H1 (cell line): ENCODE data around the gene SNRNP70. TPM values are rescaled to one million over a fixed set of nuclear protein-coding genes. Genes with fewer than 3 reads are reported as not detected.
A peak's percentile ranks its signal among the peaks of the same experiment; 100 is the strongest.

ENCODE experiments used
- CTCF ChIA-PET: fragments of 300-600 bp; sonication (Branson Sonifier 250); formaldehyde crosslinking; loops from one replicate; lab custom pipeline; 2021; ENCODE audit not compliant: partially characterized antibody; lab: Charles Lee
- POLR2A ChIA-PET: fragments of 300-600 bp; sonication (Branson Sonifier 250); formaldehyde crosslinking; loops from one replicate; lab custom pipeline; 2021; ENCODE audit warnings: inconsistent platforms; ENCODE audit not compliant: partially characterized antibody; lab: Charles Lee
- DNase-seq, 2 experiments: peaks; one replicate each; pipeline versions ENCODE4 v3.0.0 to v3.0.0-alpha.2; 2010 to 2022; ENCODE audit warnings: low spot score in 2 of 2, low read depth in 1 of 2, mixed read lengths in 1 of 2
- FAIRE-seq: peaks from 2 replicates; lab custom pipeline; 2011; peaks lifted over from hg19 to GRCh38; lab: Jason Lieb, UNC
- H2AFZ ChIP-seq: 2 replicates; pipeline ENCODE4 v1.8.1; 2012; ENCODE audit warnings: low read length, inconsistent platforms
- H2AK5ac ChIP-seq: 2 replicates; pipeline ENCODE4 v1.6.1; 2013; ENCODE audit warnings: low read depth, low read length
- H2BK120ac ChIP-seq: replicated peaks from 2 replicates; pipeline ENCODE3; 2013; ENCODE audit warnings: low read depth, low read length, inconsistent platforms
- H2BK12ac ChIP-seq: 2 replicates; pipeline ENCODE4 v1.6.1; 2013; ENCODE audit warnings: low read depth, low read length
- H2BK15ac ChIP-seq: 2 replicates; pipeline ENCODE4 v1.6.1; 2013; ENCODE audit warnings: low read length
- H2BK20ac ChIP-seq: 2 replicates; pipeline ENCODE4 v1.6.1; 2013; ENCODE audit warnings: low read length
- H2BK5ac ChIP-seq: 2 replicates; pipeline ENCODE4 v1.6.1; 2013; ENCODE audit warnings: low read depth, low read length
- H3K14ac ChIP-seq: 2 replicates; pipeline ENCODE4 v1.6.1; 2013; ENCODE audit warnings: inconsistent platforms; ENCODE audit not compliant: insufficient read length
- H3K18ac ChIP-seq: 2 replicates; pipeline ENCODE4 v1.6.1; 2013; ENCODE audit warnings: low read length; ENCODE audit errors: extremely low read depth
- H3K23ac ChIP-seq: 2 replicates; pipeline ENCODE4 v1.6.1; 2013; ENCODE audit warnings: inconsistent platforms; ENCODE audit not compliant: insufficient read length
- H3K23me2 ChIP-seq: 2 replicates; pipeline ENCODE4 v1.6.1; 2013; ENCODE audit warnings: low read depth, low read length
- H3K27ac ChIP-seq: 2 replicates; pipeline ENCODE4 v1.6.1; 2011; ENCODE audit warnings: low read depth, low read length, inconsistent platforms
- H3K27me3 ChIP-seq, 4 experiments: replicated peaks in 1 of 4; 1 replicate in 1 of 4; 2 replicates in 3 of 4; pipeline versions ENCODE4 v1.6.1 to v1.8.1; 2011 to 2013; ENCODE audit warnings: low read length in 3 of 4, mild to moderate bottlenecking in 3 of 4, inconsistent platforms in 2 of 4, mixed read lengths in 2 of 4, moderate library complexity in 1 of 4; ENCODE audit not compliant: control insufficient read depth in 3 of 4, insufficient read depth in 3 of 4; ENCODE audit errors: extremely low read depth in 1 of 4
- H3K36me3 ChIP-seq, 4 experiments: 2 replicates each; pipeline versions ENCODE4 v1.6.1 to v1.8.1; 2011 to 2013; ENCODE audit warnings: mild to moderate bottlenecking in 4 of 4, low read length in 3 of 4, moderate library complexity in 2 of 4, control low read depth in 1 of 4, inconsistent platforms in 1 of 4; ENCODE audit not compliant: insufficient read depth in 4 of 4, control insufficient read depth in 2 of 4
- H3K4ac ChIP-seq: replicated peaks from 2 replicates; pipeline ENCODE3; 2013; ENCODE audit warnings: low read length, low read depth, mixed read lengths, inconsistent platforms; ENCODE audit not compliant: insufficient read length
- H3K4me1 ChIP-seq, 4 experiments: replicated peaks in 1 of 4; 1 replicate in 1 of 4; 2 replicates in 3 of 4; pipeline versions ENCODE4 v1.6.1 to v1.8.1; 2011 to 2013; ENCODE audit warnings: low read length in 3 of 4, inconsistent platforms in 2 of 4, mixed read lengths in 1 of 4; ENCODE audit not compliant: insufficient read depth in 4 of 4, control insufficient read depth in 3 of 4
- H3K4me2 ChIP-seq, 2 experiments: 2 replicates each; pipeline versions ENCODE4 v1.6.1 to v1.8.1; 2011 to 2013; ENCODE audit warnings: low read depth in 2 of 2, low read length in 2 of 2, control low read depth in 1 of 2, inconsistent platforms in 1 of 2, mild to moderate bottlenecking in 1 of 2; ENCODE audit not compliant: insufficient read depth in 1 of 2
- H3K4me3 ChIP-seq, 4 experiments: fragments of 200-600, 300-600 bp in 1 of 4; sonication (generic), shearing (Covaris generic), sonication (Bioruptor Twin) in 1 of 4; 2 replicates each; pipeline versions ENCODE4 v1.5.1 to v1.8.1; 2011 to 2016; ENCODE audit warnings: low read length in 4 of 4, low read depth in 3 of 4, control low read depth in 2 of 4, inconsistent platforms in 2 of 4, mild to moderate bottlenecking in 2 of 4, mixed read lengths in 1 of 4, moderate library complexity in 1 of 4; ENCODE audit not compliant: insufficient read depth in 2 of 4; ENCODE audit errors: extremely low read depth in 1 of 4
- H3K56ac ChIP-seq: replicated peaks from 2 replicates; pipeline ENCODE3; 2013; ENCODE audit warnings: low read depth, mild to moderate bottlenecking, mixed read lengths, low read length, inconsistent platforms; ENCODE audit not compliant: insufficient read length
- H3K79me1 ChIP-seq: 2 replicates; pipeline ENCODE4 v1.6.1; 2013; ENCODE audit warnings: low read depth, low read length, control low read depth
- H3K79me2 ChIP-seq, 2 experiments: 2 replicates each; pipeline versions ENCODE4 v1.6.1 to v1.8.1; 2012 to 2013; ENCODE audit warnings: low read length in 2 of 2, mild to moderate bottlenecking in 2 of 2, inconsistent platforms in 1 of 2; ENCODE audit not compliant: insufficient read depth in 2 of 2, control insufficient read depth in 1 of 2
- H3K9ac ChIP-seq, 4 experiments: replicated peaks in 1 of 4; 1 replicate in 1 of 4; 2 replicates in 3 of 4; pipeline versions ENCODE4 v1.6.1 to v1.8.1; 2011 to 2013; ENCODE audit warnings: low read depth in 3 of 4, low read length in 3 of 4, control low read depth in 2 of 4, mild to moderate bottlenecking in 2 of 4, moderate library complexity in 2 of 4, inconsistent platforms in 1 of 4; ENCODE audit errors: extremely low read depth in 1 of 4
- H3K9me3 ChIP-seq, 2 experiments: 2 replicates each; pipeline versions ENCODE4 v1.6.1 to v1.8.1; 2012 to 2013; ENCODE audit warnings: mild to moderate bottlenecking in 2 of 2, moderate library complexity in 2 of 2, control low read depth in 1 of 2, inconsistent platforms in 1 of 2, low read depth in 1 of 2, low read length in 1 of 2, mixed read lengths in 1 of 2; ENCODE audit not compliant: insufficient read depth in 2 of 2
- H4K20me1 ChIP-seq, 2 experiments: replicated peaks in 1 of 2; 2 replicates each; pipeline versions ENCODE3 to v1.8.1; 2011 to 2013; ENCODE audit warnings: inconsistent platforms in 2 of 2, low read length in 2 of 2, mild to moderate bottlenecking in 1 of 2; ENCODE audit not compliant: insufficient read depth in 2 of 2, control insufficient read depth in 1 of 2
- H4K5ac ChIP-seq: 2 replicates; pipeline ENCODE4 v1.6.1; 2013; ENCODE audit warnings: low read length, low read depth, mixed read lengths, inconsistent platforms; ENCODE audit not compliant: insufficient read length
- H4K8ac ChIP-seq: 2 replicates; pipeline ENCODE4 v1.8.0; 2013; ENCODE audit warnings: mild to moderate bottlenecking, moderate library complexity, low read length, inconsistent platforms; ENCODE audit not compliant: insufficient read depth; ENCODE audit errors: extremely low read depth
- H4K91ac ChIP-seq: replicated peaks from 2 replicates; pipeline ENCODE3; 2013; ENCODE audit warnings: low read length, mixed read lengths, inconsistent platforms; ENCODE audit not compliant: insufficient read length
- CEBPB ChIP-seq: IDR thresholded peaks from 2 replicates; pipeline ENCODE4 v1.6.1; 2012; ENCODE audit warnings: low read depth, low read length
- SUZ12 ChIP-seq: fragments of 200-600 bp; sonication (generic); IDR thresholded peaks from 2 replicates; pipeline ENCODE4 v1.6.1; 2012; ENCODE audit warnings: mild to moderate bottlenecking, inconsistent platforms, low read length, moderate library complexity, mixed read lengths
- TAF7 ChIP-seq: optimal IDR thresholded peaks from 2 replicates; pipeline ENCODE3; 2011; ENCODE audit warnings: low read depth, mild to moderate bottlenecking, inconsistent platforms, low read length, moderate library complexity, borderline replicate concordance
- WGBS, 2 experiments: shearing (Covaris generic) in 1 of 2; methylation state at CpG; one replicate each; pipeline versions ENCODE4 v1.1.6 to v1.1.7; 2013 to 2015; ENCODE audit warnings: low lambda C conversion rate in 2 of 2, mixed read lengths in 2 of 2, inconsistent platforms in 1 of 2, low coverage in 1 of 2, missing lambda C conversion rate in 1 of 2; ENCODE audit not compliant: insufficient replicate concordance in 2 of 2, insufficient coverage in 1 of 2, insufficient read length in 1 of 2; ENCODE audit errors: extremely low coverage in 1 of 2, missing lambda C conversion rate in 1 of 2; 5-methylcytosine and 5-hydroxymethylcytosine counted together
- polyA plus RNA-seq, 7 experiments: library from polyadenylated mRNA; depleted of rRNA in 3 of 7; stranded (reverse) in 5 of 7; unstranded in 2 of 7; fragments of >200 nt in 5 of 7; fragments of 200-250 nt in 2 of 7; gene quantifications; 1 replicate in 5 of 7; 2 replicates in 1 of 7; 4 replicates in 1 of 7; pipeline versions ENCODE4 v1.2.1 to v1.2.3, GENCODE V29; 2011 to 2013; ENCODE audit warnings: missing spikeins in 2 of 7, mixed read lengths in 2 of 7
- total RNA-seq: library from RNA; stranded (reverse); fragmentation: NEBNext Ultra II Directional; extraction: Animal tissue kit (Norgen Biotek cat#: 25700); gene quantifications from 2 replicates; pipeline ENCODE4 v1.2.1, GENCODE V29; 2021

The SNRNP70 gene
- total and polyA plus RNA-seq, 2 of the 8 experiments (the other 6 are each of a cell fraction or from before 2014, with no cell fraction given): 231 to 235 TPM

- H3K23ac ChIP-seq: no peak overlapping the region
- no peak for TF ChIP-seq SUZ12
- 0 out of 2 replicates have a peak, but pooled peaks have one; percentile 24 for TF ChIP-seq CEBPB
- no peak for TF ChIP-seq TAF7
- TF ChIP-seq, all 59 proteins: peak for 1
- H2BK12ac ChIP-seq: no peak overlapping the region
- H3K4me1 ChIP-seq: peaks cover 0 to 4% (median 0%) of the 10 kb centered on the region in 4 experiments; a peak in 2 of 7 replicates
- no peaks in the 10 kb centered on the region; a peak in 1 of 7 replicates for H3K27me3 ChIP-seq
- H4K20me1 ChIP-seq: peaks cover 14 to 18% of the 10 kb centered on the region in 2 experiments
- H3K4ac ChIP-seq: no peak overlapping the region
- FAIRE-seq (no peak), DNase-seq (no peak)
- no peak overlapping the region for H3K18ac ChIP-seq
- no peak overlapping the region for H4K5ac ChIP-seq
- H2BK5ac ChIP-seq: no peak overlapping the region
- no peak overlapping the region for H2BK15ac ChIP-seq
- H2BK120ac ChIP-seq: no peak overlapping the region
- ChIA-PET CTCF (interaction anchor here (0.7 to 2.9 kb wide), 8 partner anchors 13 to 97 kb away, joined by 3 to 20 read pairs (median 6); no protein-coding TSS in a partner anchor), POLR2A (interaction anchor here (0.7 to 7.8 kb wide), 7 partner anchors 10 to 51 kb away, joined by 3 to 67 read pairs (median 4); no protein-coding TSS in a partner anchor)
- H3K23me2 ChIP-seq: peaks cover 11% of the 10 kb centered on the region
- 90% methylated on average over 11 of the region's 11 CpGs; no CpG with 5 or more reads in 1 of the 2 experiments for WGBS, 2 experiments
- H3K36me3 ChIP-seq: peaks cover 11 to 30% (median 27%) of the 10 kb centered on the region in 4 experiments
- H2AK5ac ChIP-seq: no peak overlapping the region
- no peak overlapping the region for H3K27ac ChIP-seq
- H4K91ac ChIP-seq: no peak overlapping the region
- H3K56ac ChIP-seq: no peak overlapping the region
- no peaks in the 10 kb centered on the region for H3K9me3 ChIP-seq
- no peak overlapping the region for H3K14ac ChIP-seq
- H3K79me2 ChIP-seq: no peaks in the 10 kb centered on the region
- no peak overlapping the region for H2BK20ac ChIP-seq
- H3K9ac ChIP-seq: no peak overlapping the region
- H3K79me1 ChIP-seq: 0 out of 2 replicates have a peak, but pooled peaks cover 2% of the 10 kb centered on the region
- H2AFZ ChIP-seq: no peak overlapping the region
- H4K8ac ChIP-seq: no peak overlapping the region
- no peak overlapping the region for H3K4me2 ChIP-seq
- no peak overlapping the region for H3K4me3 ChIP-seq
Measured at GRCh38 chr19:49111218-49111998, 26.2 kb downstream of the SNRNP70 start.
